ENCODE results near the gene SSC5D.
"Not testable (repeated sequence)": the region's sequence is repeated elsewhere in the genome, so short reads cannot be mapped to it uniquely, and the experiment has no call there.

The SSC5D gene

GRCh38 chr19:55487924-55488687 is at the start of gene SSC5D:
SSC5D (plus strand) TSS chr19:55488436; CDS start chr19:55488590, 154 bp downstream.
- DNase-seq, result no peak

GRCh38 chr19:55439052-55439451 is 49.2 kb upstream of the SSC5D start:
- DNase-seq, result no peak

GRCh38 chr19:55440411-55441105 is 47.7 kb upstream of the SSC5D start:
- no peak for DNase-seq

DNA sequence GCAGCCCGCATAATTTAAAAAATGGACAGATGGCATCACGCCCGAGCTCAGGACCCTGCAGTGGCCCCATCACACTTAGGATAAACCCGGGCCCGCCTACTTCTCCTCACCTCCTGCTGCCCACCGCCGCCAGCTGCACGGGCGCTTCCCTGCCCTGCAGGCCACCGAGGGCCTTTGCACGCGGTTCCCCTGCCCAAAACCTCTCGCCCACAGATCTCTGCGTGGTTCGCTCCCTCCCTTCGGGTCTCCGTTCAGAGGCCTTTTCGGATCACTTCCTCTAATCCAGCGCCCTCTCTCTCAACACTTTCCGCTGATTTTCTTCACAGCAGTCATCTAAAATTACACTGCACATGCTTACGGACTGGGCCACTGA is 46.9 kb upstream of the SSC5D start:
- no peak for DNase-seq

- DNase-seq, result no peak
Observed at GRCh38 chr19:55441692-55442321, 46.4 kb upstream of the SSC5D start.

DNA sequence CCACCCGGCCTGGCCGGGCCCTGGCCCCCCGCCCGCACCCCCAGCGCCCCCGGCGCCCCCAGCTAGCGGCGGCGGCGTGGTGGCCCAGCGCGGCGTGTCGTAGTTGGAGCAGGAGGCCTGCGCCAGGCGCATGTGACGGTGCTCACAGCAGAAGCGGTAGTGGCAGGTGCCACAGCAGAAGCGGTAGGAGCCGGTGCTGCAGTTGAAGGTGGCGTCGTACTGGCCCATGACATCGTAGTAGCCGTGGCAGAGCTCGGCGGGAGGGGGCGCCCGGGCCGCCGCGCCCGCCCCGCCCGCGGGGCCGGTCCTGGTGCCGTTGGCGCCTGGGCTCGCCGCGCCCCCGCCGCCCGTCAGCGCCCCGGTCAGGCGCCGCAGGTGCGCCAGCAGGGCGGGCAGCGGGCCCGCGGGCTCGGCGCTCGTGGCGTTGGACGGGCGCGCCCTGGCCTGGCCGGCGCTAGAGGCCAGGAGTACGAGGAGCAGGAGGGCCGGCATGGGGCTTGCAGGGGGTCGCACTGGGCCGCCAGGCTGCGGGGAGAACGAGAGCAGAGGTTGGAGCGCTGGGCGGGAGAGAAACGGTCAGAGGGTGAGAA is 45.8 kb upstream of the SSC5D start:
- no peak for DNase-seq

DNA sequence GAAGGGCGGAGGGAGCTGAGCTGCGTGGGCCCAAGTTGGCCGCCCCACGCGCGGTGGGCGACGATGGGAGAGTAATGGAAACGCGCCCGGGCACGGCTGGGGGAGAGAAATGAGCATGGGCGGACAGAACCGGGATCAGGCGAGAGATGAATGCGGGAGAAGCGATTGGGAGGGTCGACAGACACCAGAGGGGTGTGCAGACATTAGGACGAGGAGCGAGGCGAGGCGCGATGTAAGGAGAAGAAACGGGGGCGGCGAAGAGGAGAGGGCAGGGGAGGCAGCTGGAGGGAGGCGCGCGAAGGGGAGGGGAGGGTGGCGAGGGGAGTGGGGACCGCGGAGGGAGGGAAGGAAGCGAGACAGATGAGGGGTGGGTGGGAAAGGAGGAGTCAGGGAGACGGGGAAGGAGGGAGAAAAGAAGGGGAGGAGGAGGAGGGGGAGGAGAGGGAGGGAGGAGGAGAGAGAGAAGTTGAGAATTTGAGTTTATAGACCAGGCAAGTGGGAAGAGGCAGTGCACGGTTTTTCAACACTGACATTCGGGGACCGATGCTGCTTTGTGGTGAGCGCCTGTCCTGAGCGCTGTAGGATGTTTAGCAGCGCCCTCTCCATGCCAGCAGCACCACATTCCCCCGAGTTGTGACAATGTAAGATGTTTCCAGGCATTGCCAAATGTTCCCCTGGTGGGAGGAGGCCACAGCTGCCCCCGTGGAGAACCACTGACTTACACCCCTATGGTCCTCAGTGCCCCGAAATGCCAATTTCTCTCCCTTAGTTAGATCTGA is 45.0 kb upstream of the SSC5D start, which contains the start of gene SHISA7:
Gene SHISA7, minus strand, starts transcription at position 256 of the 779 bp plus-strand sequence. CDS start 437 bp downstream, outside the sequence.
- DNase-seq, result no peak

- DNase-seq, result no peak
Observed at GRCh38 chr19:55443824-55444480, 44.3 kb upstream of the SSC5D start.

- DNase-seq, result no peak
Observed at GRCh38 chr19:55444646-55445045, 43.6 kb upstream of the SSC5D start.

DNA sequence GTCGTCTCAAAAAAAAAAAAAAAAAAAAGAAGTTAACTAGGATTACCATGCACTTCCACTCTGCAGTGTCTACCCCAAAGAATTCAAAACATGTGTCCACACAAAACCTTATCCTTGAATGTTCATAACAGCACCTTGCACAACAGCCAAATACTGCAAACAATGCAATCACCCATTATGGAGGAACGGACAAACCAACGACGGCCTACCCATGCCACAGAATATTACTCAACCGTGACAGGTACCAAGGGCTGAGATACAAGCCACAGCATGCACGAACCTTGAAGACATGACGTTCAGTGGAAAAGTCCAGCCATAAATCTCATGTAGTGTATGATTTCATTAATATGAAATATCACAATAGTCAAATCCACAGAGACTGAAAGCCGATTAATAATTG is 42.2 kb upstream of the SSC5D start:
- no peak for DNase-seq

DNA sequence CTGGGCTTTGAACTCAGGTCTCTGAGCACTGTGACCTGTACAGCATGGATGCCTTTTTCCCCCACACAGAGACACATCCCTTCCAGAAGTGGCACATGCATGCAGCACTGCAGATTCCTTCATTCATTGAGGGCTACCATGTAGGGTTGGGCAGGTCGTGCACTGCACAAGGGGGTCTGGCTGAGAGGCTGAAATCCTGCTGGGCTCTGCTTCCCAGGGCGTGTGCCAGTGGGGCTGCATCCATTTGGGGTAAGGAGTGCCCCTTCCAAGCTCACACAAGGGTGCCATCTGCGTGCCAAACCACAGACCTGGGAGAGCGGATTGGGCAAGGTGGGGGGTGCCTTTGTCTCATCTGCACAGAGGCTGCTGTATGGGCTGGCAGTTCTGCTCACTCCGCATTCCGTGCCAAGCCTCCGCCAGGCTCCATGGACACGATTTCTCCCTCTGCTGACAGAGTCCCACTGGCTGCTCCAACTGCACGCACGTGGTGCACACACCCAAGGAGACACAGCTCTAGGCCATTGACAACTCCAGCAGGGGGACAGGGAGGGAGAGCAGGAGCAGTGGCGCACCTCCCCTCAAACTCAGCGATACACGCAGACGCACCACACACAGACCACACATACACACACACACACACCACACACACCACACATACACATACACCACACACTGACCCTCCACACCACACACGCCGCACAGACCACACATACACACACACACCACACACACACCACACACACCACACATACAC is 40.6 kb upstream of the SSC5D start:
- no peak for DNase-seq

GRCh38 chr19:55448175-55448490 is 40.1 kb upstream of the SSC5D start:
- DNase-seq, result not testable (repeated sequence)

GRCh38 chr19:55449469-55449868 is 38.8 kb upstream of the SSC5D start:
- DNase-seq, result no peak

DNA sequence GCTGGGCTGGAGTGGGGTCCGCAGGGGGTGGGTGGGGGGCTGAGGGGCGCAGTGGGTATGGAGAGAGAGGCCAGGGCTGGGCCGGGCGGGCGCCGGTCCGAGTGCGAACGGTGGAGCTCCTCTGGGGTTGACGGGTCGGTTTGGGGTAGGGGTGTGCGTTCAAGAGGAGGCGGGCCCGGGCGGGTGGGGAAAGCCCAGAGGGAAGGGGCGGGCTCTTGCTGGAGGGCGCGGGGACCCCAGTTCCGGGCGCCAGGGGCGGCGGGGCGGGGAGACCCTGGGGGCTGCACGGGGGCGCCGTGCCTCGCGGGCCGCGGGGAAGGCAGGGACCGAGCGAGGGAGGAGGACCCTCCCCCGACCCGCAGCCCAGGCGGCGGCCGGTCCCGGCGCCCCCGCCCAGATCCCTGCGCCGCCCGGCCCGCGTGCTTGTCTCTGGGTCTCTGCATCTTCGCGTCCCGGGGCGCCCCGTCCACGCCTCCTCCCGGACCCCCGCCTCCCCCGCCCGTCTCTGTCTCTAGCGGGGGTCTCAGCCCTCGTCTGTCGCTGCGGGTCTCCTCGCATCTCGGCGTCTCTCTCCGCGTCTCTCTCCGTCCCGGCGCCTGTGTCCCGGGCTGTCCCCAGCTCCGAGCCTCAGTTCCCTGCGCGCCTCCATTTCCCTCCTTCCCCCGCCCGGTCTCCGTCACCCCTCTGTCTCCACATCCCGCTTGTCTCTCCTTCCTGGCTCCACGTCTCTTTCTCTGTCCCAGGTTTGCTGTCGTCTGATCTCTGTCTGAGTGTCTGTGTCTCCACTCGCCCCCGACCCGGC is 36.9 kb upstream of the SSC5D start:
- no peak for DNase-seq

GRCh38 chr19:55451965-55452748 is 36.1 kb upstream of the SSC5D start:
- no peak for DNase-seq

DNA sequence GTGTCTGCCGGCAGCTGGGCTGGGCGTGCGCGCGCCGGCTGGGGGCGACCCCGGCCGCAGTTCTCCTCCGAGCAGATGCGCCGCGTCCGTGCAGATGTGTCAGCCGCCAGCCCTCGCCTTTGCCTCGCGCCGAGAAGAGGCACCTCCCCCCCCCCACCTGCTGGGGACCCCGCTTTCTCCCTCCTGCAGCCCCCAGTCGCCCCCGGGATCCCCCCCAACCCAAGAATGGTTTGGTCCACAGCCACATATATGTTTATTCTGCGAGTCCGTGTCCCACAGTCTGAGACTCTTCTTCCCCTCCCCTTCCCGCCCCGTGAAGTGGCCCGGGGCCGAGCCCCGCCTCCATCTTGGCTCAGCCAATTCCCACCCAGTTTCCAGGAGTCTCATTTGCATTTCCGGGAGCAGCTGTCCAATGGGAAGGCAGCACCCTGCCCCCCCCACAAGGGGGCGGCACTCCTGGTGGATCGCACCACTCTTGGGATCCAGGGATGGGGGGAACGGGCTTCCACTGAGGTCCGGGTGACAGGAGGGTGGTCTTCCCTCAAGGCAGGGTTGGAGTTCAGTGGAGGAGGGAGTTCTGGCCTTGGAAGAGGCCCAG is 35.4 kb upstream of the SSC5D start:
- DNase-seq, result no peak

GRCh38 chr19:55453511-55454260 is 34.5 kb upstream of the SSC5D start:
- no peak for DNase-seq

GRCh38 chr19:55454787-55455243 is 33.4 kb upstream of the SSC5D start:
- peak; percentile 49 for DNase-seq

Measured in stimulated activated CD4-positive, alpha-beta T cell treated with anti-CD3 and anti-CD28 coated beads, Interleukin-12 subunit alpha, Interleukin-12 subunit beta, amount 100 ng/mL, for 4 hours (primary cell).